Measurements from ENCODE around the gene LACTB.
A peak's percentile ranks its signal among the peaks of the same experiment; 100 is the strongest.

The LACTB gene

GRCh38 chr15:63166219-63166618 is 44.6 kb downstream of the LACTB start:
- Histone ChIP-seq H3K9ac (ENCODE audit: low read length) (no peak overlapping the region), H3K4me1 (ENCODE audit: control insufficient read depth, insufficient read depth, low read length) (no peaks in the 10 kb centered on the region), H3K27me3 (ENCODE audit: control insufficient read depth, insufficient read depth, low read length) (no peaks in the 10 kb centered on the region)

GRCh38 chr15:63169788-63170187 is 48.1 kb downstream of the LACTB start:
- no peaks in the 10 kb centered on the region for H3K36me3 ChIP-seq (ENCODE audit: control insufficient read depth, insufficient read depth, low read length)
- no peak overlapping the region for H3K4me3 ChIP-seq (ENCODE audit: low read length)
- H3K27me3 ChIP-seq (ENCODE audit: control insufficient read depth, insufficient read depth, low read length) = no peaks in the 10 kb centered on the region
- H3K9ac ChIP-seq (ENCODE audit: low read length) = no peak overlapping the region
- no peaks in the 10 kb centered on the region for H3K4me1 ChIP-seq (ENCODE audit: control insufficient read depth, insufficient read depth, low read length)
- H3K27ac ChIP-seq (ENCODE audit: low read depth, low read length) = no peak overlapping the region

More at GRCh38 chr15:63166219-63166618, 44.6 kb downstream of the LACTB start:
- H3K36me3 ChIP-seq (ENCODE audit: control insufficient read depth, insufficient read depth, low read length) = no peaks in the 10 kb centered on the region
- H3K27ac ChIP-seq (ENCODE audit: low read depth, low read length) = no peak overlapping the region
- H3K4me3 ChIP-seq (ENCODE audit: low read length) = no peak overlapping the region

DNA sequence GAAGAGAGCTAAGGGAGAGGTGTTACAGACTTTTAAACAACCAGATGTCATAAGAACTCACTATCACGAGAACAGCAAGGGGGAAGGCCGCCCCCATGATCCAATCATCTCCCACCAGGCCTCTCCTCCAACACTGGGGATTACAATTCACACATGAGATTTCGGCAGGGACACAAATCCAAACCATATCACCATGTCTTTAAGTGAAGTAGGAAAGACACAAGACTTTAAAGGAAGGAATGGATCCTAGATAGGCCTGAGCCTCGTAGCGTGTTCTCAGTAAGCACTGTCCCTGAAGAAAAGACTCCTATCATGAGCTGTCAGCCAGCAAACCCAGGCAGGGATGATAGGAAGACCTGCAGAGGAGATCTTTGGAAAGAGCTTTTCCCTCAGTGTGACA is 50.7 kb downstream of the LACTB start:
- Histone ChIP-seq H3K36me3 (ENCODE audit: control insufficient read depth, insufficient read depth, low read length) (no peaks in the 10 kb centered on the region), H3K4me3 (ENCODE audit: low read length) (no peak overlapping the region), H3K27me3 (ENCODE audit: control insufficient read depth, insufficient read depth, low read length) (no peaks in the 10 kb centered on the region), H3K27ac (ENCODE audit: low read depth, low read length) (no peak overlapping the region), H3K9ac (ENCODE audit: low read length) (no peak overlapping the region), H3K4me1 (ENCODE audit: control insufficient read depth, insufficient read depth, low read length) (no peaks in the 10 kb centered on the region)

DNA sequence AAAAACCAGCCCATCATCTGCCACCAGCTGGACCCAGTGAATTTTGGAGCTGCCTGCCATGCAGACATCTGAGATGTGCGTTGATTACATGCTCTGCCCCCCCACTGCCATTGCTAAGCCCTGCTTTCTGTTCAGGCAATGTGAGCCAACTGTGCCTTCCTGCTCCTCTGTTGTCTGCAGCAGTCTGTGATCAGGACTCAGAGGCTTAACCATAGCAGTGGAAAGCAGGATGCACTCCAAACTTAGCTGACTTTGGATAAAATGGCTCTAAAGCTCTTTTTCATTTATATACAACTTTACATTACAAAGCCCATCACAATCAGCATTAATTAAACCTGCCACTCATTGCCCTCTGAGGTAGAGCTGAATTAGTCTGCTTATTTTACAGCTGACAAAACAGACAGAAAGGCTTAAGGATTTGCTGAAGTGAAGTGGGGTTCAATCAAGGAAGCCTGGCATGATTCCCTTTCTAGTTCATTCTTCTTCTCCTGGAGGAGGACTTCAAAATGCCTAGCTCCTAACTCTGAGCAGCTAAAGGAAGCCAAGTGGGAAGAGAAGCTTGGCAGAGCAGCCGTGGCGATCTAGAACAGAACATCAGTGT is 51.3 kb downstream of the LACTB start:
- Histone ChIP-seq H3K27me3 (ENCODE audit: control insufficient read depth, insufficient read depth, low read length) (no peaks in the 10 kb centered on the region), H3K4me1 (ENCODE audit: control insufficient read depth, insufficient read depth, low read length) (no peaks in the 10 kb centered on the region), H3K4me3 (ENCODE audit: low read length) (no peak overlapping the region), H3K9ac (ENCODE audit: low read length) (no peak overlapping the region), H3K36me3 (ENCODE audit: control insufficient read depth, insufficient read depth, low read length) (no peaks in the 10 kb centered on the region), H3K27ac (ENCODE audit: low read depth, low read length) (no peak overlapping the region)

GRCh38 chr15:63176302-63176701 is 54.6 kb downstream of the LACTB start:
- Histone ChIP-seq H3K4me3 (ENCODE audit: low read length) (no peak overlapping the region), H3K36me3 (ENCODE audit: control insufficient read depth, insufficient read depth, low read length) (no peaks in the 10 kb centered on the region), H3K27ac (ENCODE audit: low read depth, low read length) (no peak overlapping the region), H3K4me1 (ENCODE audit: control insufficient read depth, insufficient read depth, low read length) (no peaks in the 10 kb centered on the region), H3K27me3 (ENCODE audit: control insufficient read depth, insufficient read depth, low read length) (no peaks in the 10 kb centered on the region), H3K9ac (ENCODE audit: low read length) (no peak overlapping the region)

DNA sequence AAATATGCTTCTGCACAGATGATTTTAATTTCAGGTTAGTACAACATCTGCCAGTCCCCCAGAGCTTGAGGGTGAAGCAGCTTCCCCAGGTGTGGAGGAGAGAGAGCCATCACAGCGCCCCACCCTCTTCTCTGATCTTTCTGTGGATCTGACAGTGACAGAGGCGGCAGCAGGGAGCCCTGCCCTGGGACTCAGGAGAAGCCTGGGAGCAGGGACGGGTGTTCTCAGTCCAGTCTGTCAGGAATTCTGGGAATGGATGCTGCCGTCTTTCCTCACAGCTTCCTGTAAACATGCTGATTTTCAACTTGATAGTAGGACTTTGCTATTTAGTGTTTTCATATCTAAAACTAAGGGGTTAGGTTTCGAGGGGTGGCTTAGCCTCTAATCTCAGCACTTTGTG is 56.4 kb downstream of the LACTB start:
- Histone ChIP-seq H3K27me3 (ENCODE audit: control insufficient read depth, insufficient read depth, low read length) (no peaks in the 10 kb centered on the region), H3K4me3 (ENCODE audit: low read length) (no peak overlapping the region), H3K4me1 (ENCODE audit: control insufficient read depth, insufficient read depth, low read length) (no peaks in the 10 kb centered on the region), H3K36me3 (ENCODE audit: control insufficient read depth, insufficient read depth, low read length) (no peaks in the 10 kb centered on the region), H3K9ac (ENCODE audit: low read length) (no peak overlapping the region), H3K27ac (ENCODE audit: low read depth, low read length) (no peak overlapping the region)

GRCh38 chr15:63180746-63181145 is 59.1 kb downstream of the LACTB start:
- Histone ChIP-seq H3K27ac (ENCODE audit: low read depth, low read length) (no peak overlapping the region), H3K36me3 (ENCODE audit: control insufficient read depth, insufficient read depth, low read length) (no peaks in the 10 kb centered on the region), H3K9ac (ENCODE audit: low read length) (no peak overlapping the region), H3K4me1 (ENCODE audit: control insufficient read depth, insufficient read depth, low read length) (no peaks in the 10 kb centered on the region), H3K27me3 (ENCODE audit: control insufficient read depth, insufficient read depth, low read length) (no peaks in the 10 kb centered on the region), H3K4me3 (ENCODE audit: low read length) (no peak overlapping the region)

GRCh38 chr15:63181648-63182047 is 60.0 kb downstream of the LACTB start:
- H3K9ac ChIP-seq (ENCODE audit: low read length) = no peak overlapping the region
- no peaks in the 10 kb centered on the region for H3K4me1 ChIP-seq (ENCODE audit: control insufficient read depth, insufficient read depth, low read length)
- no peak overlapping the region for H3K4me3 ChIP-seq (ENCODE audit: low read length)
- no peaks in the 10 kb centered on the region for H3K27me3 ChIP-seq (ENCODE audit: control insufficient read depth, insufficient read depth, low read length)
- H3K27ac ChIP-seq (ENCODE audit: low read depth, low read length) = no peak overlapping the region
- H3K36me3 ChIP-seq (ENCODE audit: control insufficient read depth, insufficient read depth, low read length) = no peaks in the 10 kb centered on the region

- Histone ChIP-seq H3K4me3 (ENCODE audit: low read length) (no peak overlapping the region), H3K9ac (ENCODE audit: low read length) (no peak overlapping the region), H3K36me3 (ENCODE audit: control insufficient read depth, insufficient read depth, low read length) (no peaks in the 10 kb centered on the region), H3K4me1 (ENCODE audit: control insufficient read depth, insufficient read depth, low read length) (no peaks in the 10 kb centered on the region), H3K27me3 (ENCODE audit: control insufficient read depth, insufficient read depth, low read length) (no peaks in the 10 kb centered on the region), H3K27ac (ENCODE audit: low read depth, low read length) (no peak overlapping the region)
Measured at GRCh38 chr15:63185206-63185605, 63.5 kb downstream of the LACTB start.

- Histone ChIP-seq H3K36me3 (ENCODE audit: control insufficient read depth, insufficient read depth, low read length) (no peaks in the 10 kb centered on the region), H3K4me1 (ENCODE audit: control insufficient read depth, insufficient read depth, low read length) (no peaks in the 10 kb centered on the region), H3K9ac (ENCODE audit: low read length) (no peak overlapping the region), H3K27ac (ENCODE audit: low read depth, low read length) (no peak overlapping the region), H3K27me3 (ENCODE audit: control insufficient read depth, insufficient read depth, low read length) (no peaks in the 10 kb centered on the region), H3K4me3 (ENCODE audit: low read length) (no peak overlapping the region)
Measured at GRCh38 chr15:63186065-63186464, 64.4 kb downstream of the LACTB start.

DNA sequence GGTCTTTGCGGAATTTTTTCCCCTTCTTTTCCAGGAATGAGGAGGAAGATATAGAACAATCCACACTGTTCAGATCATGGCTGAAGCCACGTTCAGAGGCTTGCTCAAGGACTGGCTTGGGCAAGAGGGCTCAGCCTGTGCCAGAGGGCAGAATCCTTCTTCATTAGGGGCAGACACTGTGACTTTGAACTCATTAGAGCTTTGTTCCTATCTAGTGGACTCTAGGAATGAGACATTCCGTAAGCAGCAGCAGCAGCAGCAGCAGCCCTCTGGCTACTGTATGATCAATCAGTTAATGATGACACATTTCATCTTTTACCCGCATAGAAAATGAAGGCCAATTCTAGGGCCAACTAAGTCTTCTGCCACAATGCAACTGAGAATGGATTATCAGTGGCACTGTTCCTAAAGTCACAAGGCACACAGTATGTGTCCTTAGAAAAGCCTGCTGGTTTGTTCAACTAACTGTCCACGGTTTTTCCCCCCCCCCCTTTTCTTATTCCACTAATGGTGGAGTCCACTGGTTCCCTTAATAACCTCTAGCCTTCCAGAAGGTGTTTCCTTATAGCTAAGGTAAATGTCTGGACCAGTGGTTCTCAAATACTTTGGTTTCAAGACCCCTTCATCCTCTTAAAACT is 66.0 kb downstream of the LACTB start:
- no peaks in the 10 kb centered on the region for H3K27me3 ChIP-seq (ENCODE audit: control insufficient read depth, insufficient read depth, low read length)
- H3K4me3 ChIP-seq (ENCODE audit: low read length) = no peak overlapping the region
- no peak overlapping the region for H3K9ac ChIP-seq (ENCODE audit: low read length)
- no peak overlapping the region for H3K27ac ChIP-seq (ENCODE audit: low read depth, low read length)
- no peaks in the 10 kb centered on the region for H3K4me1 ChIP-seq (ENCODE audit: control insufficient read depth, insufficient read depth, low read length)
- H3K36me3 ChIP-seq (ENCODE audit: control insufficient read depth, insufficient read depth, low read length) = no peaks in the 10 kb centered on the region

GRCh38 chr15:63188247-63188925 is 66.7 kb downstream of the LACTB start:
- no peaks in the 10 kb centered on the region for H3K27me3 ChIP-seq (ENCODE audit: control insufficient read depth, insufficient read depth, low read length)
- no peaks in the 10 kb centered on the region for H3K4me1 ChIP-seq (ENCODE audit: control insufficient read depth, insufficient read depth, low read length)
- H3K9ac ChIP-seq (ENCODE audit: low read length) = no peak overlapping the region
- peak overlapping the region; percentile 49 for H3K27ac ChIP-seq (ENCODE audit: low read depth, low read length)
- peak overlapping the region; percentile 52 for H3K4me3 ChIP-seq (ENCODE audit: low read length)
- no peaks in the 10 kb centered on the region for H3K36me3 ChIP-seq (ENCODE audit: control insufficient read depth, insufficient read depth, low read length)

Measured in rectal smooth muscle tissue (tissue), 1 donor.